ENCODE measurements around the gene MMP14. TPM values are rescaled to one million over a fixed set of nuclear protein-coding genes. Genes with fewer than 3 reads are reported as not detected.

Gene MMP14
- total RNA-seq, 1 experiment from 2014 or later, result 57.2 TPM

GRCh38 chr14:22814941-22815713 is 21.3 kb upstream of the MMP14 start, which contains the start of gene SLC7A7:
SLC7A7 (minus strand) TSS chr14:22815435; CDS start chr14:22813398, 2,037 bp downstream.
- H3K9me3 Mint-ChIP-seq (ENCODE audit: unreplicated experiment), result no peaks in the 10 kb centered on the region
- peaks cover 2% of the 10 kb centered on the region; the same call in 1 of the 2 replicates for H3K36me3 ChIP-seq (ENCODE audit: control insufficient read depth, insufficient read depth, low read length)
- TSS peak; percentile 89 for BruUV-seq (replicated peaks)
- peaks cover 54% of the 10 kb centered on the region for H3K4me1 ChIP-seq
- no peaks in the 10 kb centered on the region for H3K27me3 ChIP-seq (replicated peaks; ENCODE audit: control insufficient read depth, insufficient read depth, low read length)
- intact Hi-C loops (cut with micrococcal nuclease; ENCODE audit: unreplicated experiment), result loop anchor here (1.0 to 5.0 kb wide), 2 partner anchors 8 to 203 kb away; no protein-coding TSS in a partner anchor
- H3K4me1 Mint-ChIP-seq (ENCODE audit: low read depth, unreplicated experiment), result peaks cover 43% of the 10 kb centered on the region
- H3K4me3 ChIP-seq (ENCODE audit: low read depth, low read length), result peak within 1 kb of the TSS; percentile 48
- ChIA-PET CTCF (interaction anchor here (0.7 to 1.0 kb wide), 3 partner anchors 8 to 38 kb away, joined by 3 to 4 read pairs (median 3); partner anchors contain the start of gene MMP14), POLR2A (interaction anchor here (0.5 to 1.9 kb wide), 5 partner anchors 8 to 49 kb away, joined by 3 to 8 read pairs (median 4); partner anchors contain the start of genes MRPL52 and OXA1L)
- H3K36me3 Mint-ChIP-seq (ENCODE audit: insufficient read depth, unreplicated experiment), result peaks cover 64% of the 10 kb centered on the region
- H3K4me3 Mint-ChIP-seq (ENCODE audit: unreplicated experiment), result peak within 1 kb of the TSS; percentile 89
- H3K27ac Mint-ChIP-seq (ENCODE audit: unreplicated experiment), result peak within 1 kb of the TSS; percentile 70
- TF ChIP-seq CTCF (IDR thresholded peaks at IDR 0.05; ENCODE audit: insufficient read depth in 1 of 2, low read depth in 1 of 2, low read length in 1 of 2, severe bottlenecking in 1 of 2, unreplicated experiment in 1 of 2), result no peak
- no peaks in the 10 kb centered on the region for H3K9me3 ChIP-seq
- DNase-seq, result peak; percentile 87 to 91
- H3K27me3 Mint-ChIP-seq (ENCODE audit: insufficient read depth, unreplicated experiment), result no peaks in the 10 kb centered on the region

- peak overlapping the region; percentile 13 for H3K4me3 ChIP-seq (ENCODE audit: low read depth, low read length)
- no peaks in the 10 kb centered on the region for H3K27me3 ChIP-seq (replicated peaks; ENCODE audit: control insufficient read depth, insufficient read depth, low read length)
- ChIA-PET CTCF (interaction anchor here (0.6 to 1.7 kb wide), 14 partner anchors 10 to 249 kb away, joined by 3 to 6 read pairs (median 4); partner anchors contain the start of genes LRP10, MRPL52 and OXA1L), POLR2A (interaction anchor here (0.5 to 1.6 kb wide), 11 partner anchors 11 to 230 kb away, joined by 3 to 15 read pairs (median 5); partner anchors contain the start of genes LRP10, MMP14 and OXA1L)
- Mint-ChIP-seq H3K36me3 (ENCODE audit: insufficient read depth, unreplicated experiment) (peaks cover 34% of the 10 kb centered on the region), H3K9me3 (ENCODE audit: unreplicated experiment) (no peaks in the 10 kb centered on the region), H3K4me3 (ENCODE audit: unreplicated experiment) (peak overlapping the region; percentile 74), H3K27ac (ENCODE audit: unreplicated experiment) (peak overlapping the region; percentile 94), H3K4me1 (ENCODE audit: low read depth, unreplicated experiment) (peaks cover 45% of the 10 kb centered on the region), H3K27me3 (ENCODE audit: insufficient read depth, unreplicated experiment) (no peaks in the 10 kb centered on the region)
- intact Hi-C loops (cut with micrococcal nuclease; ENCODE audit: unreplicated experiment), result loop anchor here (1.0 to 5.0 kb wide), 4 partner anchors 12 to 207 kb away; no protein-coding TSS in a partner anchor
- peak; percentile 93 to 95 for DNase-seq
- H3K36me3 ChIP-seq (ENCODE audit: control insufficient read depth, insufficient read depth, low read length), result no peaks in the 10 kb centered on the region
- no TSS peak for BruUV-seq (replicated peaks)
- peaks cover 73% of the 10 kb centered on the region for H3K4me1 ChIP-seq
- TF ChIP-seq CTCF (IDR thresholded peaks at IDR 0.05; ENCODE audit: insufficient read depth in 1 of 2, low read depth in 1 of 2, low read length in 1 of 2, severe bottlenecking in 1 of 2, unreplicated experiment in 1 of 2), result no peak
- no peaks in the 10 kb centered on the region for H3K9me3 ChIP-seq
These were observed 17.0 kb upstream of the MMP14 start for GRCh38 chr14:22819151-22819988.

Data from Caco-2 (cell line).